Muscle layer of colon (tissue), 2 donors: ENCODE results near the gene USP54.

Experiments used
- H3K27ac ChIP-seq: one replicate; pipeline ENCODE4 v1.7.0; 2013; ENCODE audit warnings: low read depth, mild to moderate bottlenecking, low read length, moderate library complexity
- H3K27me3 ChIP-seq, 2 donors: one replicate each; pipeline ENCODE4 v1.7.0; 2013; ENCODE audit warnings: low read length in 2 of 2, mild to moderate bottlenecking in 2 of 2; ENCODE audit not compliant: insufficient read depth in 2 of 2, control insufficient read depth in 1 of 2
- H3K36me3 ChIP-seq: one replicate; pipeline ENCODE4 v1.7.0; 2013; ENCODE audit warnings: mild to moderate bottlenecking, low read length; ENCODE audit not compliant: insufficient read depth
- H3K4me1 ChIP-seq: one replicate; pipeline ENCODE4 v1.7.0; 2013; ENCODE audit warnings: mild to moderate bottlenecking, low read length; ENCODE audit not compliant: insufficient read depth
- H3K4me3 ChIP-seq, 2 donors: one replicate each; pipeline ENCODE4 v1.7.0; 2013; ENCODE audit warnings: low read length in 2 of 2, low read depth in 1 of 2, mild to moderate bottlenecking in 1 of 2, moderate library complexity in 1 of 2
- H3K9ac ChIP-seq: one replicate; pipeline ENCODE4 v1.7.0; 2013; ENCODE audit warnings: low read length
- H3K9me3 ChIP-seq: one replicate; pipeline ENCODE4 v1.7.0; 2013; ENCODE audit warnings: mild to moderate bottlenecking, low read length
- donor health status: abdominal sarcoma.
- donor health status: Adenocarcinoma of cecum.

Gene USP54

GRCh38 chr10:73517166-73517888, 73.8 kb downstream of the USP54 start:
- Histone ChIP-seq H3K27me3 (no peaks in the 10 kb centered on the region), H3K27ac (no peak overlapping the region), H3K9me3 (no peaks in the 10 kb centered on the region), H3K4me1 (no peaks in the 10 kb centered on the region), H3K4me3 (no peak overlapping the region), H3K9ac (no peak overlapping the region), H3K36me3 (peaks cover 51% of the 10 kb centered on the region)

- Histone ChIP-seq H3K27ac (no peak overlapping the region), H3K9ac (no peak overlapping the region), H3K27me3 (no peaks in the 10 kb centered on the region), H3K36me3 (peaks cover 13% of the 10 kb centered on the region), H3K4me1 (no peaks in the 10 kb centered on the region), H3K4me3 (no peak overlapping the region), H3K9me3 (no peaks in the 10 kb centered on the region)
Measured at GRCh38 chr10:73512207-73512743, 78.9 kb downstream of the USP54 start.

- Histone ChIP-seq H3K9me3 (no peaks in the 10 kb centered on the region), H3K27ac (no peak overlapping the region), H3K9ac (no peak overlapping the region), H3K4me3 (no peak overlapping the region), H3K4me1 (no peaks in the 10 kb centered on the region), H3K36me3 (peaks cover 5% of the 10 kb centered on the region), H3K27me3 (no peaks in the 10 kb centered on the region)
Measured at GRCh38 chr10:73509695-73510094, 81.4 kb downstream of the USP54 start.

GRCh38 chr10:73506491-73506890, 84.7 kb downstream of the USP54 start:
- Histone ChIP-seq H3K9ac (no peak overlapping the region), H3K4me1 (no peaks in the 10 kb centered on the region), H3K9me3 (no peaks in the 10 kb centered on the region), H3K27ac (no peak overlapping the region), H3K4me3 (no peak overlapping the region), H3K27me3 (no peaks in the 10 kb centered on the region), H3K36me3 (peaks cover 20% of the 10 kb centered on the region)

GRCh38 chr10:73506074-73506473, 85.1 kb downstream of the USP54 start:
- Histone ChIP-seq H3K9ac (no peak overlapping the region), H3K27me3 (no peaks in the 10 kb centered on the region), H3K27ac (no peak overlapping the region), H3K4me1 (no peaks in the 10 kb centered on the region), H3K4me3 (no peak overlapping the region), H3K36me3 (peaks cover 20% of the 10 kb centered on the region), H3K9me3 (no peaks in the 10 kb centered on the region)

- Histone ChIP-seq H3K9me3 (no peaks in the 10 kb centered on the region), H3K27ac (no peak overlapping the region), H3K36me3 (peaks cover 43% of the 10 kb centered on the region), H3K4me3 (no peak overlapping the region), H3K27me3 (no peaks in the 10 kb centered on the region), H3K9ac (no peak overlapping the region), H3K4me1 (no peaks in the 10 kb centered on the region)
Measured at GRCh38 chr10:73503037-73503436, 88.1 kb downstream of the USP54 start.

GRCh38 chr10:73501651-73502050, 89.5 kb downstream of the USP54 start:
- Histone ChIP-seq H3K27ac (no peak overlapping the region), H3K9me3 (no peaks in the 10 kb centered on the region), H3K27me3 (no peaks in the 10 kb centered on the region), H3K4me3 (no peak overlapping the region), H3K4me1 (peaks cover 2% of the 10 kb centered on the region), H3K36me3 (peaks cover 43% of the 10 kb centered on the region), H3K9ac (no peak overlapping the region)

GRCh38 chr10:73497623-73498022, 93.5 kb downstream of the USP54 start:
- Histone ChIP-seq H3K4me3 (no peak overlapping the region), H3K36me3 (peaks cover 24% of the 10 kb centered on the region), H3K27ac (no peak overlapping the region), H3K4me1 (peaks cover 11% of the 10 kb centered on the region), H3K9ac (no peak overlapping the region), H3K27me3 (no peaks in the 10 kb centered on the region), H3K9me3 (no peaks in the 10 kb centered on the region)

GRCh38 chr10:73495884-73496674, 95.1 kb downstream of the USP54 start, which contains the start of gene PPP3CB:
Gene PPP3CB, minus strand, starts transcription at chr10:73496024. Its CDS starts 135 bp downstream, at chr10:73495889.
- Histone ChIP-seq H3K4me1 (peaks cover 16% of the 10 kb centered on the region), H3K9me3 (no peaks in the 10 kb centered on the region), H3K9ac (peak within 1 kb of the TSS; percentile 97), H3K4me3 (peak within 1 kb of the TSS; percentile 74 to 98), H3K27me3 (no peaks in the 10 kb centered on the region), H3K27ac (peak within 1 kb of the TSS; percentile 94), H3K36me3 (peaks cover 23% of the 10 kb centered on the region)

GRCh38 chr10:73495226-73495883, 95.8 kb downstream of the USP54 start:
- peak overlapping the region; percentile 97 for H3K9ac ChIP-seq
- H3K9me3 ChIP-seq: no peaks in the 10 kb centered on the region
- H3K4me1 ChIP-seq: peaks cover 20% of the 10 kb centered on the region

GRCh38 chr10:73494877-73495225, 96.3 kb downstream of the USP54 start:
- Histone ChIP-seq H3K9ac (peak overlapping the region; percentile 97), H3K4me1 (peaks cover 23% of the 10 kb centered on the region), H3K27ac (peak overlapping the region; percentile 94), H3K9me3 (no peaks in the 10 kb centered on the region), H3K36me3 (peaks cover 13% of the 10 kb centered on the region), H3K27me3 (no peaks in the 10 kb centered on the region), H3K4me3 (peak overlapping the region; percentile 74 to 98)

More at GRCh38 chr10:73495226-73495883, 95.8 kb downstream of the USP54 start:
- peak overlapping the region; percentile 74 to 98 for H3K4me3 ChIP-seq
- peak overlapping the region; percentile 94 for H3K27ac ChIP-seq
- H3K36me3 ChIP-seq: peaks cover 18% of the 10 kb centered on the region
- no peaks in the 10 kb centered on the region for H3K27me3 ChIP-seq
